WTC11 (cell line): Measurements from ENCODE around the gene ITGA8.

Source experiments
- TF ChIP-seq, protein P1 (sequence below): fragments of 200-600 bp; IDR thresholded peaks from 2 replicates; pipeline ENCODE4 v1.8.0; 2022; ENCODE audit warnings: antibody characterized with exemption
- TF ChIP-seq, protein P2 (sequence below): sonication (generic); formaldehyde crosslinking; IDR thresholded peaks from 2 replicates; pipeline ENCODE4 v1.8.1; 2022; ENCODE audit warnings: missing genetic modification reagents, borderline replicate concordance

DNA sequence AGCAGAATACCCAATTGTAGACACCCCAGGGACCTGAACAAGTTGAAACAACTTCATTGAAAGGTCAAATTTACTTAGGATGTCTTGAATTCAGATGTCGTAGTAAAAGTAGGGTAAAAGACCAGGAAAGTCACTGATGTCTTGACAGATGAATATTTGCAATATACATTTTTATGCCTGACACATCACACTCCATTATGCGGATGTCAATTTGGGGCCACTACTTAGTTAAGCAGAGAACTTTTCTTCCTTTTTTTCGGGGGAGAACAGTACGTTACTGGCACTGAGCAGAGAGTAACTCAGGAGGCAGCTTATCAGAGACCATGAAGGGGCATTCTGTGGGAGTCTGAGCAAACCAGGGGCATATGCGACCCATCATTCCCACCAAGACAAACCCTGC, 4.9 kb downstream of the ITGA8 start:
- TF ChIP-seq, protein P1, sequence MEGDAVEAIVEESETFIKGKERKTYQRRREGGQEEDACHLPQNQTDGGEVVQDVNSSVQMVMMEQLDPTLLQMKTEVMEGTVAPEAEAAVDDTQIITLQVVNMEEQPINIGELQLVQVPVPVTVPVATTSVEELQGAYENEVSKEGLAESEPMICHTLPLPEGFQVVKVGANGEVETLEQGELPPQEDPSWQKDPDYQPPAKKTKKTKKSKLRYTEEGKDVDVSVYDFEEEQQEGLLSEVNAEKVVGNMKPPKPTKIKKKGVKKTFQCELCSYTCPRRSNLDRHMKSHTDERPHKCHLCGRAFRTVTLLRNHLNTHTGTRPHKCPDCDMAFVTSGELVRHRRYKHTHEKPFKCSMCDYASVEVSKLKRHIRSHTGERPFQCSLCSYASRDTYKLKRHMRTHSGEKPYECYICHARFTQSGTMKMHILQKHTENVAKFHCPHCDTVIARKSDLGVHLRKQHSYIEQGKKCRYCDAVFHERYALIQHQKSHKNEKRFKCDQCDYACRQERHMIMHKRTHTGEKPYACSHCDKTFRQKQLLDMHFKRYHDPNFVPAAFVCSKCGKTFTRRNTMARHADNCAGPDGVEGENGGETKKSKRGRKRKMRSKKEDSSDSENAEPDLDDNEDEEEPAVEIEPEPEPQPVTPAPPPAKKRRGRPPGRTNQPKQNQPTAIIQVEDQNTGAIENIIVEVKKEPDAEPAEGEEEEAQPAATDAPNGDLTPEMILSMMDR = no peak
- TF ChIP-seq, protein P2, sequence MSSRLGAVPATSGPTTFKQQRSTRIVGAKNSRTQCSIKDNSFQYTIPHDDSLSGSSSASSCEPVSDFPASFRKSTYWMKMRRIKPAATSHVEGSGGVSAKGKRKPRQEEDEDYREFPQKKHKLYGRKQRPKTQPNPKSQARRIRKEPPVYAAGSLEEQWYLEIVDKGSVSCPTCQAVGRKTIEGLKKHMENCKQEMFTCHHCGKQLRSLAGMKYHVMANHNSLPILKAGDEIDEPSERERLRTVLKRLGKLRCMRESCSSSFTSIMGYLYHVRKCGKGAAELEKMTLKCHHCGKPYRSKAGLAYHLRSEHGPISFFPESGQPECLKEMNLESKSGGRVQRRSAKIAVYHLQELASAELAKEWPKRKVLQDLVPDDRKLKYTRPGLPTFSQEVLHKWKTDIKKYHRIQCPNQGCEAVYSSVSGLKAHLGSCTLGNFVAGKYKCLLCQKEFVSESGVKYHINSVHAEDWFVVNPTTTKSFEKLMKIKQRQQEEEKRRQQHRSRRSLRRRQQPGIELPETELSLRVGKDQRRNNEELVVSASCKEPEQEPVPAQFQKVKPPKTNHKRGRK (CRISPR knock-in tag) = no peak
